Ovary (tissue), 9 donors: ENCODE data around the gene CAMKMT. TPM values are rescaled to one million over a fixed set of nuclear protein-coding genes. Genes with fewer than 3 reads are reported as not detected.
"Not testable (repeated sequence)": the region's sequence is repeated elsewhere in the genome, so short reads cannot be mapped to it uniquely, and the experiment has no call there.

Experiments used
- DNase-seq, 5 donors: peaks; one replicate each; pipeline ENCODE4 v3.0.0-alpha.2; 2019 to 2020
- H3K27ac ChIP-seq, 2 donors: fragments of 200-600 bp; one replicate each; pipeline versions ENCODE4 v1.5.1 to v1.8.0; 2019 to 2022
- H3K27me3 ChIP-seq: fragments of 200-600 bp; one replicate; pipeline ENCODE4 v1.8.0; 2022
- H3K36me3 ChIP-seq: fragments of 200-600 bp; sonication (generic); one replicate; pipeline ENCODE4 v1.5.1; 2019
- H3K4me1 ChIP-seq: one replicate; pipeline ENCODE4 v1.8.1; 2013; ENCODE audit warnings: mild to moderate bottlenecking, moderate library complexity; ENCODE audit not compliant: insufficient read depth
- H3K4me3 ChIP-seq: fragments of 200-600 bp; sonication (generic); one replicate; pipeline ENCODE4 v1.5.1; 2017
- H3K9me3 ChIP-seq, 2 donors: fragments of 200-600 bp in 1 of 2; sonication (generic) in 1 of 2; one replicate each; pipeline versions ENCODE4 v1.5.1 to v1.8.1; 2013 to 2019; ENCODE audit warnings: mild to moderate bottlenecking in 1 of 2, moderate library complexity in 1 of 2
- EP300 ChIP-seq: sonication (generic); formaldehyde crosslinking; IDR thresholded peaks from one replicate; pipeline ENCODE4 v1.6.1; 2017; ENCODE audit warnings: antibody characterized with exemption
- POLR2A ChIP-seq: fragments of 450-650 bp; IDR thresholded peaks from one replicate; pipeline ENCODE4 v1.6.1; 2017; ENCODE audit warnings: antibody characterized with exemption, mild to moderate bottlenecking, moderate library complexity
- WGBS, 3 donors: extraction: QIAGEN DNeasy Blood & Tissue Kit in 1 of 3; methylation state at CpG; one replicate each; pipeline versions ENCODE4 v1.1.5 to v1.1.7; 2013 to 2017; 5-methylcytosine and 5-hydroxymethylcytosine counted together
- intact Hi-C, 4 donors: fragments of 100-400 bp; cut with DNase I; formaldehyde crosslinking; loops; one replicate each; pipeline versions ENCODE4 v1.11.0 to v1.15.1; 2022 to 2023
- polyA plus RNA-seq, 2 donors: library from polyadenylated mRNA; stranded (reverse); fragments of 200-250 nt in 1 of 2; fragments of 350-450 nt in 1 of 2; fragmentation: Illumina TruSeq in 1 of 2; extraction: RNeasy Lipid Tissue Mini Kit (QIAGEN cat#74804) in 1 of 2; gene quantifications; one replicate each; pipeline ENCODE4 v1.2.3, GENCODE V29; 2013 to 2014
- total RNA-seq, 7 donors: library from RNA; depleted of rRNA in 2 of 7; stranded (reverse); fragments of >200 nt in 2 of 7; fragmentation: NEBNext Ultra II Directional in 3 of 7; extraction: Animal tissue kit (Norgen Biotek cat#: 25700) in 3 of 7; gene quantifications; one replicate each; pipeline versions ENCODE4 v1.1.0 to v1.2.4, GENCODE V29; 2016 to 2023
- TF ChIP-seq, protein P1 (sequence below), 3 donors: fragments of 450-650 bp in 2 of 3; fragments of 200-600 bp in 1 of 3; IDR thresholded peaks; one replicate each; pipeline versions ENCODE4 v1.5.1 to v1.8.0; 2016 to 2022; ENCODE audit warnings: antibody characterized with exemption in 3 of 3, mild to moderate bottlenecking in 1 of 3
- donor health status: DM: no; HTN: no; CAD: no; lungs with moderate emphysema.
- donor health status: DM: no; HTN: no; CAD: no.
- donor health status: Bipolar disorder and iron deficiency.
- donor health status: DM: yes; HTN: yes; CAD: no.
- donor health status: DM: no; HTN: no; CAD: no.
- donor health status: DM: yes; HTN: yes; CAD: no.

The CAMKMT gene
- total and polyA plus RNA-seq, 9 donors = 3.5 to 10.7 (median 8.9) TPM

DNA sequence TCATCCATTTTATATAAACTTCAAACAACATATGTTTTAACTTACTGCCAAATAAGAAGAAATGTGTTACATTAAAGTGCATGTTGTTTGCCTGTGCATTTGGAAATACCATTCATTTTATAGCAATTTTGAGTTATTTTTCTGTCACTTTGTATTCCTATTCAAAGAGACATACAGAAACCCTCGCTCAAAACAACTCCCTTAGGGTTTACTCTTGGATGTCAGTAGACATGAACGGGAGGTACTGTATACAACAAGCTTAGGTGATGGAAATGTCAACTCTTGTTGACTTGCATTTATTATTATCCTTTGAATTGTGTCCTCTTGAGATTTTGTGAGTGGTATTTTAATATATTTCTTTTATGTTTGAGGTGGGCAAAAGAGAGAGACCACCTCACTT is 132.3 kb downstream of the CAMKMT start:
- H3K9me3 ChIP-seq = no peaks in the 10 kb centered on the region
- H3K4me1 ChIP-seq = no peaks in the 10 kb centered on the region
- H3K36me3 ChIP-seq = no peaks in the 10 kb centered on the region
- intact Hi-C loops = no loop called here
- TF ChIP-seq, protein P1, sequence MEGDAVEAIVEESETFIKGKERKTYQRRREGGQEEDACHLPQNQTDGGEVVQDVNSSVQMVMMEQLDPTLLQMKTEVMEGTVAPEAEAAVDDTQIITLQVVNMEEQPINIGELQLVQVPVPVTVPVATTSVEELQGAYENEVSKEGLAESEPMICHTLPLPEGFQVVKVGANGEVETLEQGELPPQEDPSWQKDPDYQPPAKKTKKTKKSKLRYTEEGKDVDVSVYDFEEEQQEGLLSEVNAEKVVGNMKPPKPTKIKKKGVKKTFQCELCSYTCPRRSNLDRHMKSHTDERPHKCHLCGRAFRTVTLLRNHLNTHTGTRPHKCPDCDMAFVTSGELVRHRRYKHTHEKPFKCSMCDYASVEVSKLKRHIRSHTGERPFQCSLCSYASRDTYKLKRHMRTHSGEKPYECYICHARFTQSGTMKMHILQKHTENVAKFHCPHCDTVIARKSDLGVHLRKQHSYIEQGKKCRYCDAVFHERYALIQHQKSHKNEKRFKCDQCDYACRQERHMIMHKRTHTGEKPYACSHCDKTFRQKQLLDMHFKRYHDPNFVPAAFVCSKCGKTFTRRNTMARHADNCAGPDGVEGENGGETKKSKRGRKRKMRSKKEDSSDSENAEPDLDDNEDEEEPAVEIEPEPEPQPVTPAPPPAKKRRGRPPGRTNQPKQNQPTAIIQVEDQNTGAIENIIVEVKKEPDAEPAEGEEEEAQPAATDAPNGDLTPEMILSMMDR (IDR thresholded peaks at IDR 0.05) = no peak
- TF ChIP-seq POLR2A (no peak), EP300 (no peak)
- no peak overlapping the region for H3K4me3 ChIP-seq
- 91 to 96% (median 93%) methylated on average over 2 of the region's 2 CpGs for WGBS, 3 donors
- H3K27me3 ChIP-seq = no peaks in the 10 kb centered on the region
- no peak for DNase-seq
- no peak overlapping the region for H3K27ac ChIP-seq

DNA sequence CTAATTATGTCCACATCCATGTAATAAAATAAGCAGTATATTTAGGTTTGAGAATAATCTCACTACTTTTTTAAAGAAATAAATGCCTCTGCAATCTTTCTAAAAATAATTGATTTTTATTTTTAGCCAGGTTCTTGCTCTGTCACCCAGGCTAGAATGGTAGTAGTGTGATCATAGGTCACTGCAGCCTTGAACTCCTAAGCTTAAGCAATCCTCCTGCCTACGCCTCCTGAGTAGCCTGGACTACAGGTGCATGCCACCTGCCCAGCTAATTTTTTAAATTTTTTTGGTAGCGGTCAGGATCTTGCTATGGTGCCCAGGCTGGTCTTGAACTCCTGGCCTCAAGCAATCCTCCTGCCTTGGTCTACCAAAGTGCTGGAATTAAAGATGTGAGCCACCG is 133.3 kb downstream of the CAMKMT start:
- H3K27me3 ChIP-seq = no peaks in the 10 kb centered on the region
- intact Hi-C loops = no loop called here
- no peak overlapping the region for H3K27ac ChIP-seq
- DNase-seq = no peak
- H3K4me3 ChIP-seq = no peak overlapping the region
- H3K4me1 ChIP-seq = no peaks in the 10 kb centered on the region
- WGBS, 3 donors = 90 to 95% (median 92%) methylated on average over 3 of the region's 3 CpGs
- no peaks in the 10 kb centered on the region for H3K9me3 ChIP-seq
- H3K36me3 ChIP-seq = no peaks in the 10 kb centered on the region
- TF ChIP-seq EP300 (no peak), POLR2A (no peak)
- TF ChIP-seq, protein P1 (IDR thresholded peaks at IDR 0.05) = no peak

DNA sequence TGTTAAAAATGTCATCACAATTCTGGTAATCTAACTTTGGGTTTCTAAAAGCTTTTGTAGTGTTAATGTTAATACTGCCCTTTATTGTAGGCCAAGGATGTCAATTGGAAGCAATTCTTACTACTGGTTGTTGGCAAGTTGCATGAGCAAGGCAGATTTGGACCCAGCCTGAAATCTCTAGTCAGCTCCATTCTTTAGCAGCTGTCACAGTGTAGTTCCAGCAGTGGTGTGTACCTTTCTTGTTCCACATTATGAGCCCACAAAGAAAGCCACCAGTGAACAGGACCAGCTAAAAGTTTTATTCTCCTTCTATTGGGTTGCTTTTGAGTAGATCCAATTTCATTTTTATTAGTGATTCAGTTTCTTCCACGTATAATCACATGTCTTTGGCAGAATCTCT is 133.8 kb downstream of the CAMKMT start:
- no peak for DNase-seq
- Histone ChIP-seq H3K27me3 (no peaks in the 10 kb centered on the region), H3K36me3 (no peaks in the 10 kb centered on the region), H3K27ac (no peak overlapping the region), H3K4me1 (no peaks in the 10 kb centered on the region), H3K9me3 (no peaks in the 10 kb centered on the region), H3K4me3 (no peak overlapping the region)
- TF ChIP-seq POLR2A = no peak
- TF ChIP-seq, protein P1 (IDR thresholded peaks at IDR 0.05) = no peak
- TF ChIP-seq EP300 = no peak
- intact Hi-C loops = no loop called here
- WGBS, 3 donors = 68 to 80% (median 78%) methylated on average over 1 of the region's 1 CpG

DNA sequence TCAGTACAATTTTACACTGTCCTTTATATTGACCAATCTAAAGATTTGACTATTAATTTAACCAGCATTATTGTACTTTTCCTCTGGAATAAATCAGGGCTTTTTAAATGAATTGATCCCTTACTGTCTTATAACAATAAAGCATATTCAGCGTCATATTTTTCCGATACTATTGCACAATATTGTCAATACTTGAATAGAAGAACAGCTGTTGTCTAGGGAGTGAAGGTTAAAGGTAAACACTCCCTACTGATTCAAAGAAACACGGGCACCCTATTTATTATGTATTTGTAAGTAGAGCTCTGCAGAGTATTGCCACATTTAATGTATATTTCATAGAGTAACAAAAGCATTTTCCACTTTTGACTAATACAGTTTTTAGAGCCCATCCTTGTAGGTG is 134.4 kb downstream of the CAMKMT start:
- 79 to 87% (median 79%) methylated on average over 3 of the region's 3 CpGs for WGBS, 3 donors
- Histone ChIP-seq H3K9me3 (no peaks in the 10 kb centered on the region), H3K27ac (no peak overlapping the region), H3K27me3 (no peaks in the 10 kb centered on the region), H3K36me3 (no peaks in the 10 kb centered on the region), H3K4me3 (no peak overlapping the region), H3K4me1 (no peaks in the 10 kb centered on the region)
- intact Hi-C loops = no loop called here
- TF ChIP-seq POLR2A (no peak), EP300 (no peak)
- TF ChIP-seq, protein P1 (IDR thresholded peaks at IDR 0.05) = no peak
- no peak for DNase-seq

DNA sequence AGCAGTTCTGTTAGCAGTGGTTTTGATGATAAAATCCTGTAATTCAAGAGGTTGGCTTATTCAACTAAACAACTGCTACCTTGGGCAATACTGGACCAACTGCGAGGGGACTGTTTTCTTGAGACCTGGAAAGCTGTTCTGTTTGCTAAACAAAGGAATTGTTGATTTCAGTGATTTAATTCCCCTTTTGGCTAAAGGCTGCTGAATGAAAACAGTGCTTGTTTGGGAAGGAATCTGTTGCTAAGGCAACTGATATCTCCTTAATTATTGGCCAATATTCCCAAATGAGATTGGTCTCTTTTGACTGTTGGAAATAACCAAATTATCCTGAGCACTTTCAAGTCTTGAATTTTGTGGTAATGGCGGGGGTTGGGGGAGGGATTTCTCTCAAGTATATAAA is 136.8 kb downstream of the CAMKMT start:
- DNase-seq = no peak
- WGBS, 3 donors = 68 to 80% (median 79%) methylated on average over 2 of the region's 2 CpGs
- Histone ChIP-seq H3K36me3 (no peaks in the 10 kb centered on the region), H3K4me3 (no peak overlapping the region), H3K9me3 (no peaks in the 10 kb centered on the region), H3K27ac (no peak overlapping the region), H3K4me1 (no peaks in the 10 kb centered on the region), H3K27me3 (no peaks in the 10 kb centered on the region)
- TF ChIP-seq POLR2A (no peak), EP300 (no peak)
- TF ChIP-seq, protein P1 (IDR thresholded peaks at IDR 0.05) = no peak
- intact Hi-C loops = no loop called here

DNA sequence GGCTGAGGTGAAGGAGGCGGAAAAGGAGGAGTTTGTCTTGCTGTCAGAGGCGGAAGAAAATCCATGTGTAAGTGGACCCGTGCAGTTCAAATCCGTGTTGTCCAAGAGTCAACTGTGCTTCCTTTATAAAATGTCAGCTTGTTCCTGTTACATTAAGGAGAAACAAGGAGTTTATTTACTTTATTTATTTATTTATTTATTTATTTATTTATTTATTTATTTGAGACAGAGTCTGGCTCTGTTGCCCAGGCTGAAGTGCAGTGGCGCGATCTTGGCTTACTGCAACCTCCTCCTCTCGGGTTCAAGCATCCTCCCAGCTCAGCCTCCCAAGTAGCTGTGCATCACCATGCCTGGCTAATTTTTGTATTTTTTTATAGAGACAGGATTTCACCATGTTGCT is 143.9 kb downstream of the CAMKMT start:
- intact Hi-C loops, H3K4me1 ChIP-seq: not testable (repeated sequence)
- WGBS, 3 donors = 88 to 94% (median 94%) methylated on average over 7 of the region's 7 CpGs

More for the DNA sequence above, 143.9 kb downstream of the CAMKMT start:
- H3K9me3 ChIP-seq, H3K27ac ChIP-seq, H3K36me3 ChIP-seq, H3K27me3 ChIP-seq, DNase-seq, H3K4me3 ChIP-seq: not testable (repeated sequence)
